Measurements from ENCODE around the gene DTNA. TPM values are rescaled to one million over a fixed set of nuclear protein-coding genes. Genes with fewer than 3 reads are reported as not detected.

The DTNA gene
- polyA plus RNA-seq, 1 donor (not counting 4 experiments of a cell fraction or from before 2014, with no cell fraction given) = 0.81 TPM

GRCh38 chr18:34844072-34844471 lies 134.0 kb downstream of the DTNA start:
- Histone ChIP-seq H3K9ac (ENCODE audit: control insufficient read depth, extremely low read depth, insufficient read depth, low read length) (no peak overlapping the region), H3K27ac (ENCODE audit: control insufficient read depth, insufficient read depth, low read length) (no peak overlapping the region), H3K36me3 (ENCODE audit: control insufficient read depth in 2 of 2, extremely low read depth in 1 of 2, insufficient read depth in 2 of 2, low read length in 2 of 2) (no peaks in the 10 kb centered on the region), H4K20me1 (ENCODE audit: control insufficient read depth, extremely low read depth, insufficient read depth, low read length) (no peaks in the 10 kb centered on the region), H3K9me1 (ENCODE audit: control insufficient read depth, extremely low read depth, insufficient read depth, low read length) (no peaks in the 10 kb centered on the region), H3K27me3 (ENCODE audit: control insufficient read depth, extremely low read depth, insufficient read depth, low read length) (no peaks in the 10 kb centered on the region), H3K4me2 (ENCODE audit: control insufficient read depth, extremely low read depth, insufficient read depth, low read depth, low read length) (no peak overlapping the region), H3K79me2 (ENCODE audit: control insufficient read depth, insufficient read depth, low read length) (no peaks in the 10 kb centered on the region), H3K4me1 (ENCODE audit: control insufficient read depth, extremely low read depth, insufficient read depth, low read length) (no peaks in the 10 kb centered on the region), H2AFZ (ENCODE audit: control insufficient read depth, low read length) (no peak overlapping the region), H3K9me3 (ENCODE audit: control insufficient read depth, low read depth, low read length) (no peaks in the 10 kb centered on the region), H3K4me3 (ENCODE audit: control insufficient read depth in 2 of 3, extremely low read depth in 1 of 3, insufficient read depth in 2 of 3, low read depth in 1 of 3, low read length in 3 of 3) (no peak overlapping the region)
- dilution Hi-C loops (cut with MboI; ENCODE audit: extremely low pct_ligation_motif_present, low sequenced_read_pairs) = no loop called here
- TF ChIP-seq CTCF (optimal IDR thresholded peaks at IDR 0.05 in 1 of 3, IDR thresholded peaks at IDR 0.05 in 1 of 3, conservative IDR thresholded peaks at IDR 0.05 in 1 of 3; ENCODE audit: extremely low read depth in 1 of 3, insufficient read depth in 2 of 3, low read length in 3 of 3) (no peak), EZH2 (IDR thresholded peaks at IDR 0.05; ENCODE audit: low read length) (no peak)
- FAIRE-seq (no peak), DNase-seq (ENCODE audit: low read depth, low spot score) (no peak)

- DNase-seq (ENCODE audit: low read depth, low spot score) (no peak), FAIRE-seq (no peak)
- TF ChIP-seq EZH2 (IDR thresholded peaks at IDR 0.05; ENCODE audit: low read length) (no peak), CTCF (optimal IDR thresholded peaks at IDR 0.05 in 1 of 3, IDR thresholded peaks at IDR 0.05 in 1 of 3, conservative IDR thresholded peaks at IDR 0.05 in 1 of 3; ENCODE audit: extremely low read depth in 1 of 3, insufficient read depth in 2 of 3, low read length in 3 of 3) (no peak)
- Histone ChIP-seq H3K36me3 (ENCODE audit: control insufficient read depth in 2 of 2, extremely low read depth in 1 of 2, insufficient read depth in 2 of 2, low read length in 2 of 2) (no peaks in the 10 kb centered on the region), H3K4me2 (ENCODE audit: control insufficient read depth, extremely low read depth, insufficient read depth, low read depth, low read length) (no peak overlapping the region), H2AFZ (ENCODE audit: control insufficient read depth, low read length) (no peak overlapping the region), H3K27ac (ENCODE audit: control insufficient read depth, insufficient read depth, low read length) (no peak overlapping the region), H3K9ac (ENCODE audit: control insufficient read depth, extremely low read depth, insufficient read depth, low read length) (no peak overlapping the region), H3K27me3 (ENCODE audit: control insufficient read depth, extremely low read depth, insufficient read depth, low read length) (no peaks in the 10 kb centered on the region), H4K20me1 (ENCODE audit: control insufficient read depth, extremely low read depth, insufficient read depth, low read length) (no peaks in the 10 kb centered on the region), H3K4me1 (ENCODE audit: control insufficient read depth, extremely low read depth, insufficient read depth, low read length) (no peaks in the 10 kb centered on the region), H3K9me1 (ENCODE audit: control insufficient read depth, extremely low read depth, insufficient read depth, low read length) (no peaks in the 10 kb centered on the region), H3K9me3 (ENCODE audit: control insufficient read depth, low read depth, low read length) (no peaks in the 10 kb centered on the region), H3K79me2 (ENCODE audit: control insufficient read depth, insufficient read depth, low read length) (no peaks in the 10 kb centered on the region), H3K4me3 (ENCODE audit: control insufficient read depth in 2 of 3, extremely low read depth in 1 of 3, insufficient read depth in 2 of 3, low read depth in 1 of 3, low read length in 3 of 3) (no peak overlapping the region)
- dilution Hi-C loops (cut with MboI; ENCODE audit: extremely low pct_ligation_motif_present, low sequenced_read_pairs) = no loop called here
Measured at GRCh38 chr18:34844732-34845459, 134.8 kb downstream of the DTNA start.
